Measurements from ENCODE around the gene MAB21L4.

The MAB21L4 gene

GRCh38 chr2:240881913-240882312, 14.0 kb downstream of the MAB21L4 start:
- no peak for TF ChIP-seq CTCF (IDR thresholded peaks at IDR 0.05; ENCODE audit: low read depth, low read length, missing control alignments)
- no peak overlapping the region for H3K4me3 ChIP-seq (replicated peaks; ENCODE audit: low read depth, low read length)
- no peak for DNase-seq (ENCODE audit: extremely low read depth, low read depth)

- TF ChIP-seq CTCF (IDR thresholded peaks at IDR 0.05; ENCODE audit: low read depth, low read length, missing control alignments) = no peak
- DNase-seq (ENCODE audit: extremely low read depth, low read depth) = no peak
- no peak overlapping the region for H3K4me3 ChIP-seq (replicated peaks; ENCODE audit: low read depth, low read length)
These were observed 16.9 kb downstream of the MAB21L4 start for GRCh38 chr2:240879105-240879504.

GRCh38 chr2:240878341-240878936, 17.5 kb downstream of the MAB21L4 start:
- H3K4me3 ChIP-seq (replicated peaks; ENCODE audit: low read depth, low read length) = no peak overlapping the region
- no peak for TF ChIP-seq CTCF (IDR thresholded peaks at IDR 0.05; ENCODE audit: low read depth, low read length, missing control alignments)
- no peak for DNase-seq (ENCODE audit: extremely low read depth, low read depth)

GRCh38 chr2:240877460-240878340, 18.3 kb downstream of the MAB21L4 start:
- no peak for DNase-seq (ENCODE audit: extremely low read depth, low read depth)
- TF ChIP-seq CTCF (IDR thresholded peaks at IDR 0.05; ENCODE audit: low read depth, low read length, missing control alignments) = no peak
- no peak overlapping the region for H3K4me3 ChIP-seq (replicated peaks; ENCODE audit: low read depth, low read length)

GRCh38 chr2:240876475-240877251, 19.3 kb downstream of the MAB21L4 start:
- TF ChIP-seq CTCF (IDR thresholded peaks at IDR 0.05; ENCODE audit: low read depth, low read length, missing control alignments) = no peak
- no peak overlapping the region for H3K4me3 ChIP-seq (replicated peaks; ENCODE audit: low read depth, low read length)
- no peak for DNase-seq (ENCODE audit: extremely low read depth, low read depth)

- no peak for TF ChIP-seq CTCF (IDR thresholded peaks at IDR 0.05; ENCODE audit: low read depth, low read length, missing control alignments)
- DNase-seq (ENCODE audit: extremely low read depth, low read depth) = no peak
- no peak overlapping the region for H3K4me3 ChIP-seq (replicated peaks; ENCODE audit: low read depth, low read length)
These were observed 19.9 kb downstream of the MAB21L4 start for GRCh38 chr2:240876035-240876474.
